CD4-positive, CD25-positive, alpha-beta regulatory T cell (primary cell): ENCODE data around the gene UMOD. TPM values are rescaled to one million over a fixed set of nuclear protein-coding genes. Genes with fewer than 3 reads are reported as not detected.

Experiments used
- ATAC-seq, 2 donors: fragments of 150-1000 bp; cut with Tn5 transposase; one replicate each; pipeline ENCODE4 v1.10.0; 2021; ENCODE audit warnings: low read depth in 2 of 2, moderate number of reproducible peaks in 2 of 2, moderate library complexity in 1 of 2
- DNase-seq, 3 donors: peaks; one replicate each; pipeline versions ENCODE4 v3.0.0 to v3.0.0-alpha.2; 2012 to 2022; ENCODE audit warnings: mixed read lengths in 1 of 3
- H3K27ac ChIP-seq: one replicate; pipeline ENCODE4 v1.7.0; 2013; ENCODE audit warnings: mild to moderate bottlenecking, low read length; ENCODE audit not compliant: insufficient read depth, poor library complexity, severe bottlenecking
- H3K27me3 ChIP-seq: one replicate; pipeline ENCODE4 v1.7.0; 2013; ENCODE audit warnings: low read length; ENCODE audit not compliant: control insufficient read depth, insufficient read depth
- H3K36me3 ChIP-seq: one replicate; pipeline ENCODE4 v1.7.0; 2013; ENCODE audit warnings: mild to moderate bottlenecking, low read length, moderate library complexity; ENCODE audit not compliant: control insufficient read depth, insufficient read depth
- H3K4me1 ChIP-seq: 2 replicates; pipeline ENCODE4 v1.7.0; 2013; ENCODE audit warnings: mild to moderate bottlenecking, low read length; ENCODE audit not compliant: insufficient read depth, control insufficient read depth, poor library complexity, severe bottlenecking
- H3K4me3 ChIP-seq: one replicate; pipeline ENCODE4 v1.7.0; 2013; ENCODE audit warnings: low read depth, mild to moderate bottlenecking, low read length, moderate library complexity
- H3K9me3 ChIP-seq, 2 experiments: 1 replicate in 1 of 2; 2 replicates in 1 of 2; pipeline ENCODE4 v1.7.0; 2013; ENCODE audit warnings: low read length in 2 of 2, mild to moderate bottlenecking in 1 of 2, moderate library complexity in 1 of 2; ENCODE audit not compliant: control insufficient read depth in 2 of 2
- H3K27ac Mint-ChIP-seq, 3 donors: one replicate each; pipeline ENCODE4 v1.8.0; 2020 to 2022; ENCODE audit warnings: mild to moderate bottlenecking in 3 of 3, mixed read lengths in 3 of 3, moderate library complexity in 2 of 3
- H3K27me3 Mint-ChIP-seq: one replicate; pipeline ENCODE4 v1.8.0; 2022; ENCODE audit warnings: mild to moderate bottlenecking, mixed read lengths
- H3K36me3 Mint-ChIP-seq: one replicate; pipeline ENCODE4 v1.8.0; 2020; ENCODE audit warnings: mixed read lengths
- H3K4me1 Mint-ChIP-seq, 4 donors: one replicate each; pipeline ENCODE4 v1.8.0; 2020 to 2022; ENCODE audit warnings: mixed read lengths in 4 of 4, mild to moderate bottlenecking in 1 of 4
- H3K4me3 Mint-ChIP-seq, 4 donors: one replicate each; pipeline ENCODE4 v1.8.0; 2020 to 2022; ENCODE audit warnings: mild to moderate bottlenecking in 4 of 4, mixed read lengths in 4 of 4, moderate library complexity in 3 of 4
- H3K9me3 Mint-ChIP-seq, 7 donors: one replicate each; pipeline ENCODE4 v1.8.0; 2020 to 2022; ENCODE audit warnings: mixed read lengths in 7 of 7, mild to moderate bottlenecking in 3 of 7, moderate library complexity in 2 of 7
- polyA plus RNA-seq, 4 donors: library from polyadenylated mRNA; unstranded; fragments of 300-500 nt; fragmentation: Illumina TruSeq; gene quantifications; one replicate each; pipeline ENCODE4 v1.2.3, GENCODE V29; 2021
- total RNA-seq: library from RNA; stranded (reverse); gene quantifications from one replicate; pipeline ENCODE4 v1.2.3, GENCODE V29; 2022

The UMOD gene
- total and polyA plus RNA-seq, 5 donors from 2014 or later: not detected

GRCh38 chr16:20359997-20360396, 7.5 kb upstream of the UMOD start:
- no peaks in the 10 kb centered on the region for H3K36me3 Mint-ChIP-seq
- Histone ChIP-seq H3K36me3 (no peaks in the 10 kb centered on the region), H3K9me3 (no peaks in the 10 kb centered on the region), H3K27ac (no peak overlapping the region), H3K4me3 (no peak overlapping the region), H3K4me1 (no peaks in the 10 kb centered on the region), H3K27me3 (no peaks in the 10 kb centered on the region)
- no peak overlapping the region for H3K27ac Mint-ChIP-seq
- H3K27me3 Mint-ChIP-seq: peaks cover 5% of the 10 kb centered on the region
- DNase-seq (no peak), ATAC-seq (no peak)
- H3K4me1 Mint-ChIP-seq: no peaks in the 10 kb centered on the region
- no peak overlapping the region for H3K4me3 Mint-ChIP-seq
- peaks cover 0 to 9% (median 1%) of the 10 kb centered on the region in 7 donors for H3K9me3 Mint-ChIP-seq

GRCh38 chr16:20355114-20355782, 2.7 kb upstream of the UMOD start:
- Histone ChIP-seq H3K4me1 (no peaks in the 10 kb centered on the region), H3K27ac (no peak overlapping the region), H3K4me3 (no peak overlapping the region), H3K27me3 (no peaks in the 10 kb centered on the region), H3K9me3 (no peaks in the 10 kb centered on the region), H3K36me3 (no peaks in the 10 kb centered on the region)
- no peak overlapping the region for H3K4me3 Mint-ChIP-seq
- DNase-seq: no peak
- no peaks in the 10 kb centered on the region for H3K4me1 Mint-ChIP-seq
- H3K27me3 Mint-ChIP-seq: peaks cover 11% of the 10 kb centered on the region
- H3K36me3 Mint-ChIP-seq: no peaks in the 10 kb centered on the region
- peaks cover 0 to 4% (median 2%) of the 10 kb centered on the region in 7 donors for H3K9me3 Mint-ChIP-seq
- H3K27ac Mint-ChIP-seq: no peak overlapping the region
- no peak for ATAC-seq

- Mint-ChIP-seq H3K4me1 (no peaks in the 10 kb centered on the region), H3K27me3 (peaks cover 11% of the 10 kb centered on the region), H3K27ac (no peak overlapping the region), H3K9me3 (peaks cover 0 to 4% (median 2%) of the 10 kb centered on the region in 7 donors), H3K4me3 (no peak overlapping the region), H3K36me3 (no peaks in the 10 kb centered on the region)
- no peak for ATAC-seq
- Histone ChIP-seq H3K27ac (no peak overlapping the region), H3K4me3 (no peak overlapping the region), H3K4me1 (no peaks in the 10 kb centered on the region), H3K27me3 (no peaks in the 10 kb centered on the region), H3K36me3 (no peaks in the 10 kb centered on the region), H3K9me3 (no peaks in the 10 kb centered on the region)
- DNase-seq: no peak
These were observed 864 bp upstream of the UMOD start for GRCh38 chr16:20353379-20353778.

- no peak overlapping the region for H3K4me3 ChIP-seq
- no peak overlapping the region for H3K27ac Mint-ChIP-seq
- no peak overlapping the region for H3K4me3 Mint-ChIP-seq
- peaks cover 2% of the 10 kb centered on the region for H3K27me3 Mint-ChIP-seq
- H3K27ac ChIP-seq: no peak overlapping the region
- no peaks in the 10 kb centered on the region for H3K36me3 ChIP-seq
- no peaks in the 10 kb centered on the region for H3K36me3 Mint-ChIP-seq
- H3K9me3 Mint-ChIP-seq: peaks cover 0 to 2% (median 0%) of the 10 kb centered on the region in 7 donors
- ATAC-seq (no peak), DNase-seq (no peak)
- H3K4me1 ChIP-seq: no peaks in the 10 kb centered on the region
- H3K27me3 ChIP-seq: no peaks in the 10 kb centered on the region
- peaks cover 0 to 1% (median 0%) of the 10 kb centered on the region in 4 donors for H3K4me1 Mint-ChIP-seq
- no peaks in the 10 kb centered on the region for H3K9me3 ChIP-seq
These were observed 2.9 kb downstream of the UMOD start for GRCh38 chr16:20349615-20350014.

- H3K4me3 Mint-ChIP-seq: no peak overlapping the region
- H3K27me3 ChIP-seq: no peaks in the 10 kb centered on the region
- H3K27me3 Mint-ChIP-seq: no peaks in the 10 kb centered on the region
- no peaks in the 10 kb centered on the region for H3K9me3 ChIP-seq
- H3K27ac Mint-ChIP-seq: no peak overlapping the region
- no peak overlapping the region for H3K4me3 ChIP-seq
- ATAC-seq: no peak
- peaks cover 0 to 2% (median 0%) of the 10 kb centered on the region in 7 donors for H3K9me3 Mint-ChIP-seq
- H3K4me1 Mint-ChIP-seq: peaks cover 0 to 1% (median 0%) of the 10 kb centered on the region in 4 donors
- no peak overlapping the region for H3K27ac ChIP-seq
- H3K36me3 Mint-ChIP-seq: no peaks in the 10 kb centered on the region
- H3K36me3 ChIP-seq: no peaks in the 10 kb centered on the region
- no peak for DNase-seq
- H3K4me1 ChIP-seq: no peaks in the 10 kb centered on the region
These were observed 3.9 kb downstream of the UMOD start for GRCh38 chr16:20348365-20349185.

- no peaks in the 10 kb centered on the region for H3K27me3 Mint-ChIP-seq
- H3K4me3 Mint-ChIP-seq: no peak overlapping the region
These were observed 4.7 kb downstream of the UMOD start for GRCh38 chr16:20347666-20348364.

GRCh38 chr16:20344611-20345010, 7.9 kb downstream of the UMOD start:
- H3K4me1 Mint-ChIP-seq: peaks cover 0 to 1% (median 0%) of the 10 kb centered on the region in 4 donors
- Histone ChIP-seq H3K27me3 (no peaks in the 10 kb centered on the region), H3K9me3 (no peaks in the 10 kb centered on the region), H3K27ac (no peak overlapping the region), H3K4me1 (no peaks in the 10 kb centered on the region), H3K36me3 (no peaks in the 10 kb centered on the region), H3K4me3 (no peak overlapping the region)
- H3K4me3 Mint-ChIP-seq: no peak overlapping the region
- H3K9me3 Mint-ChIP-seq: peaks cover 0 to 2% (median 0%) of the 10 kb centered on the region in 7 donors
- no peaks in the 10 kb centered on the region for H3K36me3 Mint-ChIP-seq
- H3K27ac Mint-ChIP-seq: no peak overlapping the region
- ATAC-seq (no peak), DNase-seq (no peak)
- H3K27me3 Mint-ChIP-seq: no peaks in the 10 kb centered on the region

More at GRCh38 chr16:20347666-20348364, 4.7 kb downstream of the UMOD start:
- H3K4me3 ChIP-seq: no peak overlapping the region
- no peak for DNase-seq
- Mint-ChIP-seq H3K9me3 (peaks cover 0 to 2% (median 0%) of the 10 kb centered on the region in 7 donors), H3K4me1 (peaks cover 0 to 1% (median 0%) of the 10 kb centered on the region in 4 donors), H3K27ac (no peak overlapping the region), H3K36me3 (no peaks in the 10 kb centered on the region)
- no peaks in the 10 kb centered on the region for H3K27me3 ChIP-seq
- no peaks in the 10 kb centered on the region for H3K4me1 ChIP-seq
- no peaks in the 10 kb centered on the region for H3K36me3 ChIP-seq
- no peaks in the 10 kb centered on the region for H3K9me3 ChIP-seq
- no peak for ATAC-seq
- no peak overlapping the region for H3K27ac ChIP-seq
